IPS-18c (cell line): Measurements from ENCODE around the gene TOP3A.

Experiments used
- H3K4me3 ChIP-seq: 2 replicates; pipeline ENCODE4 v1.7.0; 2013; ENCODE audit warnings: low read depth, mild to moderate bottlenecking, low read length, moderate library complexity; ENCODE audit not compliant: insufficient read depth
- H3K9me3 ChIP-seq: one replicate; pipeline ENCODE4 v1.6.1; 2013; ENCODE audit warnings: mild to moderate bottlenecking, low read length, moderate library complexity; ENCODE audit not compliant: control insufficient read depth, insufficient read depth

Gene TOP3A

GRCh38 chr17:18261146-18261515, 53.7 kb downstream of the TOP3A start:
- Histone ChIP-seq H3K4me3 (peak overlapping the region; percentile 99), H3K9me3 (no peaks in the 10 kb centered on the region)

- H3K9me3 ChIP-seq = no peaks in the 10 kb centered on the region
- peak within 1 kb of the TSS; percentile 99 for H3K4me3 ChIP-seq
These were observed 54.3 kb downstream of the TOP3A start, which contains the start of gene MIEF2 for GRCh38 chr17:18260332-18261145. Gene MIEF2 (plus strand): TSS chr17:18260662. CDS start chr17:18262721, 2,059 bp downstream.

- H3K4me3 ChIP-seq = peak overlapping the region; percentile 99; the same call in 1 of the 2 replicates
- no peaks in the 10 kb centered on the region for H3K9me3 ChIP-seq
These were observed 55.0 kb downstream of the TOP3A start for GRCh38 chr17:18259621-18260331.

GRCh38 chr17:18258356-18259038, 56.3 kb downstream of the TOP3A start, which contains the start of gene FLII:
Gene FLII (minus strand): TSS chr17:18258738. CDS start chr17:18258690, 48 bp downstream.
- H3K9me3 ChIP-seq = no peaks in the 10 kb centered on the region
- peak within 1 kb of the TSS; percentile 98 for H3K4me3 ChIP-seq

- Histone ChIP-seq H3K4me3 (peak overlapping the region; percentile 98), H3K9me3 (no peaks in the 10 kb centered on the region)
These were observed 56.8 kb downstream of the TOP3A start for GRCh38 chr17:18257982-18258355.

GRCh38 chr17:18257268-18257981, 57.4 kb downstream of the TOP3A start:
- peak overlapping the region; percentile 98 for H3K4me3 ChIP-seq
- H3K9me3 ChIP-seq = no peaks in the 10 kb centered on the region

- Histone ChIP-seq H3K9me3 (no peaks in the 10 kb centered on the region), H3K4me3 (0 out of 2 replicates have a peak overlapping the region, but pooled peaks have one; percentile 0)
These were observed 58.0 kb downstream of the TOP3A start for GRCh38 chr17:18256776-18257175.

GRCh38 chr17:18256351-18256750, 58.4 kb downstream of the TOP3A start:
- no peaks in the 10 kb centered on the region for H3K9me3 ChIP-seq
- H3K4me3 ChIP-seq = no peak overlapping the region

- Histone ChIP-seq H3K4me3 (no peak overlapping the region), H3K9me3 (no peaks in the 10 kb centered on the region)
These were observed 59.7 kb downstream of the TOP3A start for GRCh38 chr17:18254888-18255649.

- Histone ChIP-seq H3K9me3 (no peaks in the 10 kb centered on the region), H3K4me3 (no peak overlapping the region)
These were observed 60.6 kb downstream of the TOP3A start for GRCh38 chr17:18253947-18254821.

- H3K9me3 ChIP-seq = no peaks in the 10 kb centered on the region
These were observed 61.5 kb downstream of the TOP3A start for GRCh38 chr17:18253187-18253884.

GRCh38 chr17:18252160-18252559, 62.6 kb downstream of the TOP3A start:
- H3K4me3 ChIP-seq = no peak overlapping the region

More at GRCh38 chr17:18253187-18253884, 61.5 kb downstream of the TOP3A start:
- no peak overlapping the region for H3K4me3 ChIP-seq

GRCh38 chr17:18251204-18251603, 63.6 kb downstream of the TOP3A start:
- no peaks in the 10 kb centered on the region for H3K9me3 ChIP-seq
- H3K4me3 ChIP-seq = no peak overlapping the region

More at GRCh38 chr17:18252160-18252559, 62.6 kb downstream of the TOP3A start:
- H3K9me3 ChIP-seq = no peaks in the 10 kb centered on the region

GRCh38 chr17:18250708-18251107, 64.1 kb downstream of the TOP3A start:
- Histone ChIP-seq H3K4me3 (no peak overlapping the region), H3K9me3 (no peaks in the 10 kb centered on the region)

- Histone ChIP-seq H3K9me3 (no peaks in the 10 kb centered on the region), H3K4me3 (no peak overlapping the region)
These were observed 64.5 kb downstream of the TOP3A start for GRCh38 chr17:18250259-18250658.
